H9 (cell line): ENCODE results near the gene PPP3CA. TPM values are rescaled to one million over a fixed set of nuclear protein-coding genes. Genes with fewer than 3 reads are reported as not detected.

Experiments
- DNase-seq: peaks from one replicate; pipeline ENCODE4 v3.0.0-alpha.2; 2017
- H2AFZ ChIP-seq: one replicate; pipeline ENCODE4 v1.6.1; 2013; ENCODE audit warnings: mild to moderate bottlenecking, low read length, control low read depth, moderate library complexity
- H2AK5ac ChIP-seq: 2 replicates; pipeline ENCODE4 v1.6.1; 2013; ENCODE audit warnings: low read length, control low read depth, mixed read lengths; ENCODE audit not compliant: insufficient read length
- H2BK120ac ChIP-seq: one replicate; pipeline ENCODE4 v1.6.1; 2013; ENCODE audit warnings: low read depth, mild to moderate bottlenecking, low read length, control low read depth, inconsistent platforms; ENCODE audit not compliant: poor library complexity, severe bottlenecking
- H2BK12ac ChIP-seq: 2 replicates; pipeline ENCODE4 v1.6.1; 2013; ENCODE audit warnings: low read length, control low read depth, mixed read lengths, low read depth; ENCODE audit not compliant: insufficient read length
- H2BK15ac ChIP-seq: 2 replicates; pipeline ENCODE4 v1.6.1; 2013; ENCODE audit warnings: low read depth, low read length, control low read depth
- H2BK20ac ChIP-seq: one replicate; pipeline ENCODE4 v1.6.1; 2013; ENCODE audit warnings: low read depth, mild to moderate bottlenecking, low read length, control low read depth, inconsistent platforms; ENCODE audit not compliant: poor library complexity, severe bottlenecking
- H2BK5ac ChIP-seq: 2 replicates; pipeline ENCODE4 v1.6.1; 2013; ENCODE audit warnings: low read length, control low read depth, mixed read lengths; ENCODE audit not compliant: insufficient read length
- H3K14ac ChIP-seq: 2 replicates; pipeline ENCODE4 v1.6.1; 2013; ENCODE audit warnings: low read length, control low read depth; ENCODE audit not compliant: insufficient read depth
- H3K18ac ChIP-seq: 2 replicates; pipeline ENCODE4 v1.6.1; 2013; ENCODE audit warnings: low read depth, mild to moderate bottlenecking, mixed read lengths, low read length, control low read depth; ENCODE audit not compliant: insufficient read length
- H3K23ac ChIP-seq: 2 replicates; pipeline ENCODE4 v1.6.1; 2013; ENCODE audit warnings: low read length, control low read depth, mixed read lengths, low read depth; ENCODE audit not compliant: insufficient read length
- H3K23me2 ChIP-seq: 2 replicates; pipeline ENCODE4 v1.6.1; 2013; ENCODE audit warnings: low read depth, mild to moderate bottlenecking, mixed read lengths, low read length, control low read depth; ENCODE audit not compliant: insufficient read length, poor library complexity, severe bottlenecking
- H3K27ac ChIP-seq: 2 replicates; pipeline ENCODE4 v1.5.1; 2013; ENCODE audit warnings: low read length, control low read depth, mixed read lengths, low read depth; ENCODE audit not compliant: insufficient read length
- H3K27me3 ChIP-seq: 2 replicates; pipeline ENCODE4 v1.6.1; 2013; ENCODE audit warnings: low read length, control low read depth, inconsistent platforms; ENCODE audit not compliant: insufficient read depth
- H3K4ac ChIP-seq: 2 replicates; pipeline ENCODE4 v1.6.1; 2013; ENCODE audit warnings: low read depth, mild to moderate bottlenecking, control low read depth, inconsistent platforms, low read length, moderate library complexity
- H3K4me1 ChIP-seq: 2 replicates; pipeline ENCODE4 v1.6.1; 2013; ENCODE audit warnings: low read length, control low read depth, inconsistent platforms; ENCODE audit not compliant: insufficient read depth
- H3K4me2 ChIP-seq: 2 replicates; pipeline ENCODE4 v1.6.1; 2013; ENCODE audit warnings: low read length, control low read depth, mixed read lengths; ENCODE audit not compliant: insufficient read length, insufficient read depth
- H3K56ac ChIP-seq: 2 replicates; pipeline ENCODE4 v1.6.1; 2013; ENCODE audit warnings: low read depth, mild to moderate bottlenecking, mixed read lengths, low read length, control low read depth; ENCODE audit not compliant: insufficient read length
- H3K79me1 ChIP-seq: 2 replicates; pipeline ENCODE4 v1.6.1; 2013; ENCODE audit warnings: low read depth, mild to moderate bottlenecking, moderate library complexity, low read length, control low read depth, inconsistent platforms; ENCODE audit not compliant: insufficient read depth, poor library complexity, severe bottlenecking
- H3K79me2 ChIP-seq: 2 replicates; pipeline ENCODE4 v1.6.1; 2013; ENCODE audit warnings: low read length, control low read depth, inconsistent platforms; ENCODE audit not compliant: insufficient read depth
- H3K9ac ChIP-seq: 2 replicates; pipeline ENCODE4 v1.6.1; 2013; ENCODE audit warnings: low read length, control low read depth, mixed read lengths; ENCODE audit not compliant: insufficient read length; ENCODE audit errors: extremely low read depth
- H3K9me3 ChIP-seq: one replicate; pipeline ENCODE4 v1.6.1; 2013; ENCODE audit warnings: low read depth, low read length, inconsistent platforms; ENCODE audit not compliant: control insufficient read depth
- H3T11ph ChIP-seq: one replicate; pipeline ENCODE4 v1.6.1; 2013; ENCODE audit warnings: mild to moderate bottlenecking, low read length, control low read depth, inconsistent platforms
- H4K20me1 ChIP-seq: one replicate; pipeline ENCODE4 v1.6.1; 2013; ENCODE audit not compliant: control insufficient read depth, insufficient read length, insufficient read depth
- H4K5ac ChIP-seq: 2 replicates; pipeline ENCODE4 v1.6.1; 2013; ENCODE audit warnings: low read depth, mild to moderate bottlenecking, mixed read lengths, low read length, control low read depth; ENCODE audit not compliant: insufficient read length
- H4K8ac ChIP-seq: replicated peaks from 2 replicates; pipeline ENCODE4 v1.6.1; 2013; ENCODE audit warnings: low read length, control low read depth, mixed read lengths, low read depth; ENCODE audit not compliant: insufficient read length
- H4K91ac ChIP-seq: 2 replicates; pipeline ENCODE4 v1.6.1; 2013; ENCODE audit warnings: low read depth, mild to moderate bottlenecking, moderate library complexity, mixed read lengths, low read length, control low read depth; ENCODE audit not compliant: insufficient read length
- H3K27ac Mint-ChIP-seq, 3 experiments: 2 replicates in 2 of 3; 3 replicates in 1 of 3; pipeline ENCODE4 v1.8.0; 2020 to 2021; ENCODE audit warnings: mixed read lengths in 3 of 3, mild to moderate bottlenecking in 1 of 3, moderate library complexity in 1 of 3
- H3K27me3 Mint-ChIP-seq: 2 replicates; pipeline ENCODE4 v1.8.0; 2021; ENCODE audit warnings: low read depth, mild to moderate bottlenecking, moderate library complexity, mixed read lengths
- H3K36me3 Mint-ChIP-seq, 3 experiments: 2 replicates in 2 of 3; 3 replicates in 1 of 3; pipeline ENCODE4 v1.8.0; 2020 to 2021; ENCODE audit warnings: low read depth in 3 of 3, mixed read lengths in 3 of 3; ENCODE audit not compliant: insufficient read depth in 1 of 3
- H3K4me1 Mint-ChIP-seq, 2 experiments: 2 replicates each; pipeline ENCODE4 v1.8.0; 2020; ENCODE audit warnings: mixed read lengths in 2 of 2
- H3K4me3 Mint-ChIP-seq, 2 experiments: 2 replicates in 1 of 2; 3 replicates in 1 of 2; pipeline ENCODE4 v1.8.0; 2020 to 2021; ENCODE audit warnings: mild to moderate bottlenecking in 2 of 2, mixed read lengths in 2 of 2, moderate library complexity in 1 of 2
- H3K9me3 Mint-ChIP-seq, 2 experiments: 2 replicates in 1 of 2; 3 replicates in 1 of 2; pipeline ENCODE4 v1.8.0; 2020; ENCODE audit warnings: mild to moderate bottlenecking in 2 of 2, mixed read lengths in 2 of 2, moderate library complexity in 1 of 2
- WGBS: extraction: QIAGEN DNeasy Blood & Tissue Kit; methylation state at CpG from one replicate; pipeline ENCODE4 v1.1.7; 2013; ENCODE audit warnings: missing lambda C conversion rate, low lambda C conversion rate, mixed read lengths; ENCODE audit not compliant: insufficient read length; ENCODE audit errors: extremely low coverage; 5-methylcytosine and 5-hydroxymethylcytosine counted together
- total RNA-seq: library from RNA; stranded (reverse); gene quantifications from 2 replicates; pipeline ENCODE4 v1.2.1, GENCODE V29; 2021
- TF ChIP-seq, protein P1 (sequence below): fragments of 200-600 bp; sonication (generic); conservative IDR thresholded peaks from 3 replicates; pipeline ENCODE4 v1.8.0; 2021; ENCODE audit warnings: antibody characterized with exemption, mild to moderate bottlenecking

PPP3CA gene
- total RNA-seq, 1 experiment from 2014 or later, result 16.8 TPM

GRCh38 chr4:101239665-101240064 is 107.7 kb downstream of the PPP3CA start:
- H2BK15ac ChIP-seq, result no peak overlapping the region
- H3K9ac ChIP-seq, result no peak overlapping the region
- TF ChIP-seq, protein P1, sequence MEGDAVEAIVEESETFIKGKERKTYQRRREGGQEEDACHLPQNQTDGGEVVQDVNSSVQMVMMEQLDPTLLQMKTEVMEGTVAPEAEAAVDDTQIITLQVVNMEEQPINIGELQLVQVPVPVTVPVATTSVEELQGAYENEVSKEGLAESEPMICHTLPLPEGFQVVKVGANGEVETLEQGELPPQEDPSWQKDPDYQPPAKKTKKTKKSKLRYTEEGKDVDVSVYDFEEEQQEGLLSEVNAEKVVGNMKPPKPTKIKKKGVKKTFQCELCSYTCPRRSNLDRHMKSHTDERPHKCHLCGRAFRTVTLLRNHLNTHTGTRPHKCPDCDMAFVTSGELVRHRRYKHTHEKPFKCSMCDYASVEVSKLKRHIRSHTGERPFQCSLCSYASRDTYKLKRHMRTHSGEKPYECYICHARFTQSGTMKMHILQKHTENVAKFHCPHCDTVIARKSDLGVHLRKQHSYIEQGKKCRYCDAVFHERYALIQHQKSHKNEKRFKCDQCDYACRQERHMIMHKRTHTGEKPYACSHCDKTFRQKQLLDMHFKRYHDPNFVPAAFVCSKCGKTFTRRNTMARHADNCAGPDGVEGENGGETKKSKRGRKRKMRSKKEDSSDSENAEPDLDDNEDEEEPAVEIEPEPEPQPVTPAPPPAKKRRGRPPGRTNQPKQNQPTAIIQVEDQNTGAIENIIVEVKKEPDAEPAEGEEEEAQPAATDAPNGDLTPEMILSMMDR, result no peak
- H3K4me3 Mint-ChIP-seq, result no peak overlapping the region
- H3K4me1 ChIP-seq, result no peaks in the 10 kb centered on the region
- no peak overlapping the region for H3K18ac ChIP-seq
- H3K23me2 ChIP-seq, result no peaks in the 10 kb centered on the region
- peaks cover 5 to 19% of the 10 kb centered on the region in 2 experiments for H3K4me1 Mint-ChIP-seq
- peak overlapping the region; percentile 10 to 28 (median 16); a peak in 3 of 7 replicates for H3K27ac Mint-ChIP-seq
- H2BK5ac ChIP-seq, result no peak overlapping the region
- no peaks in the 10 kb centered on the region for H4K20me1 ChIP-seq
- H3K27ac ChIP-seq, result no peak overlapping the region
- H4K8ac ChIP-seq, result no peak overlapping the region
- no peak overlapping the region for H4K91ac ChIP-seq
- DNase-seq, result no peak
- no peak overlapping the region for H2BK20ac ChIP-seq
- no peaks in the 10 kb centered on the region for H3K36me3 Mint-ChIP-seq
- H2AFZ ChIP-seq, result no peak overlapping the region
- no peak overlapping the region for H3K23ac ChIP-seq
- H3K4me2 ChIP-seq, result no peak overlapping the region
- H3K56ac ChIP-seq, result no peak overlapping the region
- H3K27me3 Mint-ChIP-seq, result no peaks in the 10 kb centered on the region
- no peak overlapping the region for H4K5ac ChIP-seq
- no peaks in the 10 kb centered on the region for H3K27me3 ChIP-seq
- WGBS, result no CpG with 5 or more reads among the region's 1 CpG
- H3K9me3 Mint-ChIP-seq, result no peaks in the 10 kb centered on the region
- no peak overlapping the region for H2BK12ac ChIP-seq
- no peaks in the 10 kb centered on the region for H3K9me3 ChIP-seq
- no peak overlapping the region for H3K4ac ChIP-seq
- peaks cover 2% of the 10 kb centered on the region; the same call in 1 of the 2 replicates for H3K79me2 ChIP-seq
- H3K14ac ChIP-seq, result no peak overlapping the region
- no peaks in the 10 kb centered on the region for H3K79me1 ChIP-seq
- no peak overlapping the region for H2BK120ac ChIP-seq
- no peak overlapping the region for H2AK5ac ChIP-seq
- no peak overlapping the region for H3T11ph ChIP-seq
